Loucy (cell line): ENCODE measurements around the gene IL11.

ENCODE experiments used
- H2AFZ ChIP-seq: fragments of 200-600 bp; sonication (generic); 2 replicates; pipeline ENCODE4 v1.6.0; 2016; ENCODE audit warnings: antibody characterized with exemption, mild to moderate bottlenecking, low read length, moderate library complexity
- H3F3A ChIP-seq: fragments of 200-600 bp; 2 replicates; pipeline ENCODE4 v1.6.0; 2016; ENCODE audit warnings: antibody characterized with exemption, low read depth, mild to moderate bottlenecking
- H3K27me3 ChIP-seq: fragments of 200-600 bp; sonication (generic); 2 replicates; pipeline ENCODE4 v1.6.1; 2014; ENCODE audit warnings: low read length, mild to moderate bottlenecking; ENCODE audit not compliant: insufficient read depth, poor library complexity, severe bottlenecking
- H3K36me3 ChIP-seq: fragments of 200-600 bp; sonication (generic); 2 replicates; pipeline ENCODE4 v1.6.1; 2016; ENCODE audit warnings: low read length; ENCODE audit not compliant: insufficient read depth
- H3K4me1 ChIP-seq: fragments of 200-600 bp; sonication (generic); 2 replicates; pipeline ENCODE4 v1.5.1; 2014; ENCODE audit warnings: low read length, mild to moderate bottlenecking; ENCODE audit not compliant: insufficient read depth, poor library complexity, severe bottlenecking
- H3K4me2 ChIP-seq: fragments of 200-600 bp; sonication (generic); 2 replicates; pipeline ENCODE4 v1.6.0; 2014; ENCODE audit warnings: antibody characterized with exemption, low read length, low read depth, mild to moderate bottlenecking; ENCODE audit not compliant: poor library complexity, severe bottlenecking
- H3K4me3 ChIP-seq: fragments of 200-600 bp; sonication (generic); 2 replicates; pipeline ENCODE4 v1.5.1; 2014; ENCODE audit warnings: low read length, mild to moderate bottlenecking, mixed read lengths; ENCODE audit not compliant: poor library complexity, severe bottlenecking
- H3K79me2 ChIP-seq: fragments of 200-600 bp; sonication (generic); 2 replicates; pipeline ENCODE4 v1.6.1; 2014; ENCODE audit warnings: low read length; ENCODE audit not compliant: insufficient read depth
- H3K9ac ChIP-seq: fragments of 200-600 bp; sonication (generic); 2 replicates; pipeline ENCODE4 v1.6.0; 2014; ENCODE audit warnings: mild to moderate bottlenecking, low read depth, low read length, moderate library complexity; ENCODE audit not compliant: poor library complexity, severe bottlenecking
- H3K9me2 ChIP-seq: fragments of 200-600 bp; sonication (generic); replicated peaks from 2 replicates; pipeline ENCODE4 v1.6.1; 2016; ENCODE audit warnings: low read depth, low read length, mixed read lengths
- H3K9me3 ChIP-seq: fragments of 200-600 bp; sonication (generic); 2 replicates; pipeline ENCODE4 v1.6.1; 2014; ENCODE audit warnings: mild to moderate bottlenecking, antibody characterized with exemption, low read length, low read depth; ENCODE audit not compliant: insufficient read depth
- H4K20me1 ChIP-seq: fragments of 200-600 bp; sonication (generic); 2 replicates; pipeline ENCODE4 v1.6.0; 2014; ENCODE audit warnings: antibody characterized with exemption, low read length, mild to moderate bottlenecking; ENCODE audit not compliant: insufficient read depth, poor library complexity, severe bottlenecking
- EZH2phosphoT487 ChIP-seq: fragments of 200-600 bp; IDR thresholded peaks from 2 replicates; pipeline ENCODE4 v1.6.1; 2018; ENCODE audit warnings: antibody characterized with exemption, mild to moderate bottlenecking, moderate library complexity, borderline replicate concordance
- TF ChIP-seq, protein P1 (sequence below): fragments of 200-600 bp; sonication (generic); conservative IDR thresholded peaks from 2 replicates; pipeline ENCODE4 v1.5.1; 2014; ENCODE audit warnings: mild to moderate bottlenecking, antibody characterized with exemption, low read length

The IL11 gene

DNA sequence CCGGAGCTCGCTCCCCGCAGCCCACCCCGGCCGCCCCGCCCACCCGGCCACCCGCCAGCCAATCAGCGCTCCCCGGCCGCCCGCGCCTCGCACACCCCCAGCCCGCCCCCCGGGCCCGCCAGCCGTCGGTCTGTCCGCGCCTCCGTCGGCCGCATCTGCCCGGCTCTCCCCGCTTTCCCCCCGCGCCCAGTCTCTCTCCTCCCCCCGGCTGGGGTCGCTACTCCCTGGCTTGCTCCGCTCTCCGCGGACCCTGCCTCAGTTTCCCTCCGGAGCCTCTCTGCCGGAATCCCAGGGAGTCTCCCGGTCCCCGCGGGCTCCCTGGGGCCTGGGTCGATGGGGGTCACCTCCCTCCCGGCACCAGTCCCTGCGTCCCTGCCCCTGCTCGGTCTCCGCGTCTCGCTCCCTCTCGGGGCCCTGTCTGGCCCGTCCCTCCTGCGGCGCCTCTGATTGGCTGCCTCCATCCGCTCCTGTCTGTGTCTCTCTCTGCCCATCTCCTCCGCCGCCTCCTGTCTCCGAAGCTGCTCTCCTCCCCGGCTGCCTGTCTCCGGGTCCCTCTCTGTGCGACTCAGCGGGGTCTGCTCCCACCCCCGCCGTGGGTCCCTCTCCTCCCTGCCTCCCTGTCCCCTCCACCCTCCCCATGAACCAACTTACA, 484 bp downstream of the IL11 start:
- Histone ChIP-seq H3K9me3 (no peaks in the 10 kb centered on the region), H3K9me2 (no peaks in the 10 kb centered on the region), H2AFZ (no peak overlapping the region), H3K27me3 (no peaks in the 10 kb centered on the region), H3K36me3 (no peaks in the 10 kb centered on the region), H3K9ac (no peak overlapping the region), H3F3A (no peaks in the 10 kb centered on the region), H4K20me1 (no peaks in the 10 kb centered on the region), H3K4me2 (no peak overlapping the region), H3K4me1 (no peaks in the 10 kb centered on the region), H3K79me2 (no peaks in the 10 kb centered on the region), H3K4me3 (no peak overlapping the region)
- TF ChIP-seq, protein P1, sequence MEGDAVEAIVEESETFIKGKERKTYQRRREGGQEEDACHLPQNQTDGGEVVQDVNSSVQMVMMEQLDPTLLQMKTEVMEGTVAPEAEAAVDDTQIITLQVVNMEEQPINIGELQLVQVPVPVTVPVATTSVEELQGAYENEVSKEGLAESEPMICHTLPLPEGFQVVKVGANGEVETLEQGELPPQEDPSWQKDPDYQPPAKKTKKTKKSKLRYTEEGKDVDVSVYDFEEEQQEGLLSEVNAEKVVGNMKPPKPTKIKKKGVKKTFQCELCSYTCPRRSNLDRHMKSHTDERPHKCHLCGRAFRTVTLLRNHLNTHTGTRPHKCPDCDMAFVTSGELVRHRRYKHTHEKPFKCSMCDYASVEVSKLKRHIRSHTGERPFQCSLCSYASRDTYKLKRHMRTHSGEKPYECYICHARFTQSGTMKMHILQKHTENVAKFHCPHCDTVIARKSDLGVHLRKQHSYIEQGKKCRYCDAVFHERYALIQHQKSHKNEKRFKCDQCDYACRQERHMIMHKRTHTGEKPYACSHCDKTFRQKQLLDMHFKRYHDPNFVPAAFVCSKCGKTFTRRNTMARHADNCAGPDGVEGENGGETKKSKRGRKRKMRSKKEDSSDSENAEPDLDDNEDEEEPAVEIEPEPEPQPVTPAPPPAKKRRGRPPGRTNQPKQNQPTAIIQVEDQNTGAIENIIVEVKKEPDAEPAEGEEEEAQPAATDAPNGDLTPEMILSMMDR: no peak
- no peak for TF ChIP-seq EZH2phosphoT487

GRCh38 chr19:55368701-55369563, 1.3 kb downstream of the IL11 start:
- no peaks in the 10 kb centered on the region for H3K9me2 ChIP-seq
- TF ChIP-seq, protein P1: no peak
- no peak for TF ChIP-seq EZH2phosphoT487
- no peak overlapping the region for H3K4me3 ChIP-seq
- no peaks in the 10 kb centered on the region for H3K27me3 ChIP-seq
- H3K9me3 ChIP-seq: no peaks in the 10 kb centered on the region
- no peaks in the 10 kb centered on the region for H3F3A ChIP-seq
- no peak overlapping the region for H3K4me2 ChIP-seq
- H3K79me2 ChIP-seq: no peaks in the 10 kb centered on the region
- no peaks in the 10 kb centered on the region for H3K4me1 ChIP-seq
- no peak overlapping the region for H2AFZ ChIP-seq
- no peak overlapping the region for H3K9ac ChIP-seq
- no peaks in the 10 kb centered on the region for H3K36me3 ChIP-seq
- H4K20me1 ChIP-seq: no peaks in the 10 kb centered on the region

- no peaks in the 10 kb centered on the region for H3K36me3 ChIP-seq
- H3K27me3 ChIP-seq: no peaks in the 10 kb centered on the region
- no peaks in the 10 kb centered on the region for H3K9me2 ChIP-seq
- TF ChIP-seq, protein P1: no peak
- no peak for TF ChIP-seq EZH2phosphoT487
- H3K9me3 ChIP-seq: no peaks in the 10 kb centered on the region
- no peaks in the 10 kb centered on the region for H4K20me1 ChIP-seq
- H3K4me3 ChIP-seq: no peak overlapping the region
- no peak overlapping the region for H3K9ac ChIP-seq
- H3K4me2 ChIP-seq: no peak overlapping the region
- no peak overlapping the region for H2AFZ ChIP-seq
- no peaks in the 10 kb centered on the region for H3K79me2 ChIP-seq
- H3K4me1 ChIP-seq: no peaks in the 10 kb centered on the region
- H3F3A ChIP-seq: no peaks in the 10 kb centered on the region
Observed at GRCh38 chr19:55368106-55368505, 2.2 kb downstream of the IL11 start.
